Measurements from ENCODE around the gene MUS81. TPM values are rescaled to one million over a fixed set of nuclear protein-coding genes. Genes with fewer than 3 reads are reported as not detected.

MUS81 gene
- total RNA-seq, 4 donors from 2014 or later: 68.3 to 101 (median 78.9) TPM

DNA sequence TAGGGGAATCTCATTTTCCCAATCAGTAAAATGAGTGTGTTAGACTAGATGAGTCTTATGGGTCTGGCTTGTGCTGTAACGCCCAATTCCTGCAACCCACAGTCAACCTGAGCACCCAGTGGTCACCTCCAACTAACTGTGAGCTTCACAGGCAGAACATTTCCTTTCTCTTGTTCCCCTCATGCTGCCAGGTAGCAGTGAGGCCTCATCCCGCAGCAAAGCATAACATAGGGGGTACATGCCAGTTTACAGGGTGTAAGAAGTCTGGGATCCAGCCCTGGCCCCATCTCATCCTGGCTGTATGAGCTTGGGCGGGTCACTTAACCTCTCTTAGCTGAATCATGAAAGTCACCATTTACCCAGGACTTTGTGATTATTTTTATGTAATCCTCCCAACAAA is 8.7 kb downstream of the MUS81 start:
- Histone ChIP-seq H3K4me3 (no peak overlapping the region), H3K4me1 (peaks cover 0 to 22% (median 9%) of the 10 kb centered on the region in 4 donors), H3K27me3 (no peaks in the 10 kb centered on the region), H3K27ac (no peak overlapping the region), H3K9me3 (no peaks in the 10 kb centered on the region), H3K36me3 (peaks cover 0 to 33% (median 0%) of the 10 kb centered on the region in 3 donors)
- TF ChIP-seq, protein P1, sequence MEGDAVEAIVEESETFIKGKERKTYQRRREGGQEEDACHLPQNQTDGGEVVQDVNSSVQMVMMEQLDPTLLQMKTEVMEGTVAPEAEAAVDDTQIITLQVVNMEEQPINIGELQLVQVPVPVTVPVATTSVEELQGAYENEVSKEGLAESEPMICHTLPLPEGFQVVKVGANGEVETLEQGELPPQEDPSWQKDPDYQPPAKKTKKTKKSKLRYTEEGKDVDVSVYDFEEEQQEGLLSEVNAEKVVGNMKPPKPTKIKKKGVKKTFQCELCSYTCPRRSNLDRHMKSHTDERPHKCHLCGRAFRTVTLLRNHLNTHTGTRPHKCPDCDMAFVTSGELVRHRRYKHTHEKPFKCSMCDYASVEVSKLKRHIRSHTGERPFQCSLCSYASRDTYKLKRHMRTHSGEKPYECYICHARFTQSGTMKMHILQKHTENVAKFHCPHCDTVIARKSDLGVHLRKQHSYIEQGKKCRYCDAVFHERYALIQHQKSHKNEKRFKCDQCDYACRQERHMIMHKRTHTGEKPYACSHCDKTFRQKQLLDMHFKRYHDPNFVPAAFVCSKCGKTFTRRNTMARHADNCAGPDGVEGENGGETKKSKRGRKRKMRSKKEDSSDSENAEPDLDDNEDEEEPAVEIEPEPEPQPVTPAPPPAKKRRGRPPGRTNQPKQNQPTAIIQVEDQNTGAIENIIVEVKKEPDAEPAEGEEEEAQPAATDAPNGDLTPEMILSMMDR (IDR thresholded peaks at IDR 0.05): no peak
- TF ChIP-seq POLR2A (IDR thresholded peaks at IDR 0.05): no peak
- DNase-seq: no peak

DNA sequence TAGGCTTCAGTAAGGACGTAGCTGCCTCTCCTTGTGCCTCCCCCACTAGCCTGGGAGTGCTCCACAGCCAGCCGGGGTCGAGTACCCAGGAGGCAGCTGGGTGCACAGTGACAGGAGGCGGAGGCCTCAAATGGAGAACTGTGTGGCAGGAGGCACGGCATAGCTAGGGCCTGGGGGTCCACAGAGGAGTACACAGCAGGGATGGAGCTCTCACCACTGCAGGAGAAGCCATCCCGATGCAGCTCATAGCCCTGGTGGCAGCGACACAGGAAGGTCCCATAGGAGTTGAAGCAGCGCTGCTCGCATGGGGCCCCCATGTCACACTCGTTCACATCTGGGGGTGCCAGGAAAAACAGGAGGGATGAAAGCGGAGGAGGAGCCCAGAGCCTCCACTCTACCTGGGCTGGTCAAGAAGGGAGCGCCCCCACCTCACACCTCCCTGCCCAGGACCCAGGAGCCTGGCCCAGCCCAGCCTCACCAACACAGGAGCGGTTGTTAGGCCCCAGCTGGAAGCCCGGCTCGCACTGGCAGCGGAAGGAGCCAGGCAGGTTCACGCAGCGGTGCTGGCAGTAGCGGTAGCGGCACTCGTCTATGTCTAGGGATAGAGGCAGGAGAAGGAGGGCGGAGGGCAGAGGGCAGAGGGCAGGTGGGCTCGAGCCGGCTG is 9.5 kb downstream of the MUS81 start:
- TF ChIP-seq, protein P1 (IDR thresholded peaks at IDR 0.05): no peak
- no peak for TF ChIP-seq POLR2A (IDR thresholded peaks at IDR 0.05)
- H3K4me3 ChIP-seq: no peak overlapping the region
- H3K9me3 ChIP-seq: no peaks in the 10 kb centered on the region
- peaks cover 0 to 22% (median 9%) of the 10 kb centered on the region in 4 donors for H3K4me1 ChIP-seq
- H3K36me3 ChIP-seq: peaks cover 0 to 25% (median 0%) of the 10 kb centered on the region in 3 donors
- DNase-seq: peak in 1 of 3 donors; percentile 46
- no peaks in the 10 kb centered on the region for H3K27me3 ChIP-seq
- no peak overlapping the region for H3K27ac ChIP-seq

- peaks cover 0 to 20% (median 0%) of the 10 kb centered on the region in 3 donors for H3K36me3 ChIP-seq
- no peak for TF ChIP-seq POLR2A (IDR thresholded peaks at IDR 0.05)
- TF ChIP-seq, protein P1 (IDR thresholded peaks at IDR 0.05): no peak
- H3K9me3 ChIP-seq: no peaks in the 10 kb centered on the region
- DNase-seq: peak in 1 of 3 donors; percentile 47
- H3K4me1 ChIP-seq: peaks cover 0 to 22% (median 9%) of the 10 kb centered on the region in 4 donors
- H3K4me3 ChIP-seq: no peak overlapping the region
- no peak overlapping the region for H3K27ac ChIP-seq
- H3K27me3 ChIP-seq: no peaks in the 10 kb centered on the region
These were observed 10.1 kb downstream of the MUS81 start for GRCh38 chr11:65870307-65870658.

GRCh38 chr11:65870706-65871681 is 10.8 kb downstream of the MUS81 start:
- TF ChIP-seq, protein P1 (IDR thresholded peaks at IDR 0.05): no peak
- no peak for TF ChIP-seq POLR2A (IDR thresholded peaks at IDR 0.05)
- Histone ChIP-seq H3K4me3 (peak overlapping the region in 1 of 4 donors; percentile 56), H3K27me3 (no peaks in the 10 kb centered on the region), H3K9me3 (no peaks in the 10 kb centered on the region), H3K4me1 (peaks cover 0 to 22% (median 9%) of the 10 kb centered on the region in 4 donors), H3K36me3 (peaks cover 0 to 13% (median 0%) of the 10 kb centered on the region in 3 donors), H3K27ac (peak overlapping the region in 3 of 4 donors; percentile 76 to 85 (median 81))
- peak in 1 of 3 donors; percentile 48 for DNase-seq

DNA sequence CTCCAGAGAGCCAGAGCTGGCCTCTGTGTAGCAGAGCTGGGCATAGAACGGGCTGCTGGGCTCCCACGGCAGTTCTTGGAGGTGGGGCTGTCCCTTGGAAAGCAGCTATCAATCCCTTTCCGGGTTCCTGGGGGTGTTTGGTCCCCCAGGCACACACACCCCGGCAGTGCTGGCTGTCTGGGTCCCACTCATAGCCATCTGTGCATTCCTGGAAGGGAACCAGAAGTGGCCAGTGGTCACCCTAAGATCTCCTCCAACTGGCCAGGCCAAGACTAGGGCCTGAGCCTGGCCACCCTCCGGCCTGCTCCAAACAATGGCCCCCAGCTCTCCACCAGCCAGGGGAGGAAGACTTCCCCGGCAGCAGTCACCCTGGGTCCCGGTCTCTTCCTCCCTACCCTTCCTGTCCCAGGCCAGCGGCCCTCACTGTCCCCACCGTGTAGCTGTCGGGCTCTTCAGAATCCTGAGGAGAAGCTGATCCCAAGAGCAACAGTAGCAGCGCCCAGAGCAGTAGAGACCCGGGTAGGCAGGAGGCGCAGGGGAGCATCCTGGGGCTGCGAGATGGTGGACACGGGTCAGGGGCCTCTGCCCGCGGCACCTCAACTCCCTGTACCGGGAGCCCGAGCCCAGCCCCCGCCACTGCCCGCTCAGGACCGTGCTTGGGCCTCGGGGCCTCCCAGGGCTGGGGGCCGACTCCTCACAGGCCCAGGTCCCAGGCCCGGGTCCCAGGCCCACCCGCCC is 11.7 kb downstream of the MUS81 start:
- Histone ChIP-seq H3K9me3 (no peaks in the 10 kb centered on the region), H3K4me3 (peak overlapping the region; percentile 33 to 58 (median 54)), H3K27ac (peak overlapping the region; percentile 62 to 85 (median 78)), H3K4me1 (peaks cover 0 to 22% (median 9%) of the 10 kb centered on the region in 4 donors), H3K27me3 (no peaks in the 10 kb centered on the region), H3K36me3 (peaks cover 0 to 4% (median 0%) of the 10 kb centered on the region in 3 donors)
- TF ChIP-seq POLR2A (IDR thresholded peaks at IDR 0.05): no peak
- TF ChIP-seq, protein P1 (IDR thresholded peaks at IDR 0.05): no peak
- DNase-seq: peak in 1 of 3 donors; percentile 48
